GM19351 (cell line): ENCODE measurements around the gene MYPOP.
"Not testable (repeated sequence)": the region's sequence is repeated elsewhere in the genome, so short reads cannot be mapped to it uniquely, and the experiment has no call there.

ENCODE experiments used
- ATAC-seq: cut with Tn5 transposase; IDR thresholded peaks from one replicate; pipeline ENCODE4 v1.9.1; 2021; ENCODE audit warnings: mild to moderate bottlenecking, moderate library complexity; ENCODE audit not compliant: unreplicated experiment

MYPOP gene

DNA sequence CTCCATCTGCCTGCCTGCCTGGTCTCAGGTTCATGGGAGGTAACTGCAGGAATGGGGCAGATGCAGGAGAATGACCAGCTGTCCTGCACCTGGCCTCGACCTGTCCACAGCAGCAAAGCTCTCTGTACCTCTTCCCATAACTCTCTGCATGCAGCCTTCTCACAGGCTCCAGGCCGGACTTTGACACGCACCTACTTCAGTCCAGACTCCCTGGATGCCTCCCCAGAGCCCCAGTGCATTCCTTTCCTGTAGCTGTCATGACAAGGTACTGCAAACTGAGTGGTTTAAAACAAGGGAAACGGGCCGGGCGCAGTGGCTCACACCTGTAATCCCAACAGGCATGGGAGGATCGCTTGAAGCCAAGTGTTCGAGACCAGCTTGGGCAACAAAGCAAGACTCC, 8.9 kb upstream of the MYPOP start:
- ATAC-seq: no peak

DNA sequence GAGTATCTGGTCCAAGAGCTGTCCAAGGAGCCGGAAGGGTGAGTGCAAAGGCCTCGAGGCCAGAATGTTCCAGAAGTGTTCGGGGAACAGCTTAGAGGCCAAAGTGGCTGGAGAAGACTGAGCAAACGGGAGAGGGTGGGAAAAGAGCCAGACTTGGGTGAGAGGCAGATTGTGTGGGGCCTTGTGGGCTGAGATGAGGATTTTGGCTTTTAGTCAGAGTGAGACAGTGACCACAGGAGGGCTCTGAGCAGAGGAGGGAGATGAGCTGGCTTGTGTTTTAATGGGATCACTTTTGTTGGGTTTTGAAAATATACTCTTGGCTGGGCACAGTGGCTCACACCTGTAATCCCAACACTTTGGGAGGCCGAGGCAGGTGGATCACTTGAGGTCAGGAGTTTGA, 6.5 kb upstream of the MYPOP start:
- no peak for ATAC-seq

DNA sequence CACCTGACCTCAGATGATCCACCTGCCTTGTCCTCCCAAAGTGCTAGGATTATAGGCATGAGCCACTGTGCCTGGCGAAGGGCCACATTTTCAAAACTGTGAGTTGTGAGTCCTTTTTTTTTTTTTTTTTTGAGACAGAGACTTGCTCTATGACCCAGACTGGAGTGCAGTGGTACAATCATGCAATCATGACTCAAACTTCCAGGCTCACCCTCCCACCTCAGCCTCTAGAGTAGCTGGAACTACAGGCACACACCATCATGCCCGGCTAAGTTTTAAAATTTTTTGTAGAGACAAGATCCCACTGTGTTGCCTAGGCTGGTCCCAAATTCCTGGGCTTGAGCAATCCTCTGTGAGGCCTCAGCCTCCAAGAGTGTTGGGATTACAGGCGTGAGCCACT, 3.8 kb upstream of the MYPOP start:
- no peak for ATAC-seq

DNA sequence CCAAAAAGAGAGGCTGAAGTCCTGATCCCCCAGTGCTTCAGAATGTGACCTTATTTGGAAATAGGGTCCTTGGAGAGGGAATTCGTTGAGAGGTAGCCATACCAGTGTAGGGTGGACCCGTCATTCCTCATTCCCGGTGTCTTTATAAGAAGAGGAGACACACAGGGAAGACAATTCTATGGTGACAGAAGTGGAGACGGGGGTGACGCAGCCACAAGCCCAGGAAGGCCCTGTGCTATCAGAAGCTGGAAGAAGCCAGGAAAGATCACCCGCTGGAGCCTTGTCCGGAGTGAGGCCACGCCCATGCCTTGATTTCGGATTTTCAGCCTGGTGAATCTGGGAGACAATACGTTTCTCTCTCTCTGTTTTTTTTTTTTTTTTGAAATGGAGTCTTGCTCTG, 2.6 kb upstream of the MYPOP start:
- no peak for ATAC-seq

DNA sequence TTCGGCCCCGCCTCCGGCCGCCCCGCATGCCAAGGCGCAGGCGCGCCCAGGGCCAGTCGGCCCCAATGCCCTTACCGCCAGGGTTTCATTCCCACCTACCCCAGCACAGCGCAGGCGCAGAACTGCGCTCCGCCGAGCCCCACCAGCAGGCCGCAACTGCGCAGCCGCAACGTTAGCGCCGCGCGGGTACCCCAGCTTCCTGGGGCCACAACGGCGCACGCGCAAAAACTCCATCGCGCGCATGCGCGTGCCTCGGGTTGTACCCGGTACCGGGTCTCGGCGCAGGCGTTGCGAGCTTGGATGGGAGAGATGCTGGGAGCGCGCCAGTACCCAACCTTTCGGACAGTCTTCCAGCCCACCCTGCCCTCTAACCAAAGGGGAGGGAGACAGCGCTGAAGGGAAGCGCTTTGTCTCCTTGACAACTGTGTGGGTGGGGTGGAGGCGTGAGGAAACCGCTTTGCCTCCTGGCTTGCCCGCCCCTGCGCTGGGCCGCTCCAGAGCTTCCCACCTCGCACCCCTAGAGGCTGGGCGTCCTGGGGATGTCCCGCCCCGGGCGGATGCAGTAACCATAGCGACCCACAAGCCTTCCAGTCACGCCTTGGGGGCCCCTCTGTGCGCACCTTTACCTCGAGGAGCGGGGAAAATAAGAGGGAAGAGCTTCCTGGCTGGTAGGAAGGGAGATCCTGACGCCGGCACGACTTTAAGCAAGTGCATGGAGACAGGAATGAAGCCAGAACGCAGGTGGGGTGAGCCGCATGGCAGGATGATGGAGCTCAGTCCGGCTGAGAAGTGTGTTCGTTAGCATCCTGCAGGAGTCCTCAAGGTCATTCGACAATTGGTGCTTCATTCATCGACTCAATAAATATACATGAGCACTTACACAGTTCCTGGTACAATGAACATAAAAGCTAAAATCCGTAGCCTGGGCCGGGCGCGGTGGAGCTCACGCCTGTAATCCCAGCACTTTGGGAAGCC, 525 bp upstream of the MYPOP start:
- peak; percentile 85 for ATAC-seq

DNA sequence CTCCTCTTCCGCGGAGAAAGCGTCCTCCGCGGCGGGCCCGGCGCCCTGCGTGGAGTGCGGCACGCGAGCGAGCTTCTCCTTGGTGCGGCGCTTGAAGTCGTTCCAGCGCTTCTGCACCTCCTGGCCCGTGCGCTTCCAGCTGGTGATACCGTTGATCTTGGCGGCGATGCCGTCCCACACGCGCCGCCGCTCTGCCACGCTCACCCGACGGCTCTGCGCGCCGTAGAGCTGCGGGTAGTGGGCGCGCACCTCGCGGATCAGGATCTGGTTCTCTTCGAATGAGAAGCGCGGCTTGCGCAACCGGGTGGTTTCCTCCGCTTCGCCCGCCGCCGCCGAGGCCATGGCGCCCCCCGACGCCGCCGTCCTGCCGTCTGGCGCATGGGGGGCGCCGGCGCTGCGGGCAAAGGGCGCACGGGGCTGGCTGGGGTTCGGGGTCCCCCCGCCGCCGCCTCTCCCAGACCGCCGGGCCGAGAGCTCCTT, 941 bp downstream of the MYPOP start:
- ATAC-seq: no peak

DNA sequence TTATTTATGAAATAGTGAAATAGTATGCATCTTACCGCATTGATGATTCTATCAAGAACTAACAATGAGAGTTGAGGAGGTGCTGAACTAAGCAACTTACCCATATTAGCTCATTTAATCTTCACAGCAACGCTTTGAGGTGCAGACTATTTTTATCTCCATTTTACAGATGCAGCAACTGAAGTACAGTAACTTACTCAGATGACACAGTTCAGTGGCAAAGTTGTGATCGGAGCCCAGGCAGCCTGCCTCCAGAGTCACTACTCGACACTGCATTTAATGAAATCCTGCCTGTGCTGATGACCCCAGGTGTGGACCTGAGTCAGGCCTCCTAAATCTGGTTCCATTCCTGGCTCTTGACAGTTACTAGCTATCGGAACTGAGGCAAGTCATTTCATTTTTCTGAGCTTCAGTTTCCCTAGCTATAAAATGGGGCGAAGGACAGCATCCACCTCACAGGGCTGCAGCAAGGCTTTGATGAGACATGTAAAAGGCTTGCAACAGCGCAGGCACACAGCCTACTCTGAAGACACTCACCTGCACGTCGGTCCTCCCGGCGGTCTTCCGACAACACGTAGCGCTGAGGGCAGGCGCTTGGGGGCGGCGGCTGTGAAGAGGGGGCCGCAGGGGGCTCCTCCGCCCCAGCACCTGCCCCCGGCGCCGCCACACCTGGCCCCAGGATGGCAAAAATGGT, 1.5 kb downstream of the MYPOP start:
- ATAC-seq: no peak

DNA sequence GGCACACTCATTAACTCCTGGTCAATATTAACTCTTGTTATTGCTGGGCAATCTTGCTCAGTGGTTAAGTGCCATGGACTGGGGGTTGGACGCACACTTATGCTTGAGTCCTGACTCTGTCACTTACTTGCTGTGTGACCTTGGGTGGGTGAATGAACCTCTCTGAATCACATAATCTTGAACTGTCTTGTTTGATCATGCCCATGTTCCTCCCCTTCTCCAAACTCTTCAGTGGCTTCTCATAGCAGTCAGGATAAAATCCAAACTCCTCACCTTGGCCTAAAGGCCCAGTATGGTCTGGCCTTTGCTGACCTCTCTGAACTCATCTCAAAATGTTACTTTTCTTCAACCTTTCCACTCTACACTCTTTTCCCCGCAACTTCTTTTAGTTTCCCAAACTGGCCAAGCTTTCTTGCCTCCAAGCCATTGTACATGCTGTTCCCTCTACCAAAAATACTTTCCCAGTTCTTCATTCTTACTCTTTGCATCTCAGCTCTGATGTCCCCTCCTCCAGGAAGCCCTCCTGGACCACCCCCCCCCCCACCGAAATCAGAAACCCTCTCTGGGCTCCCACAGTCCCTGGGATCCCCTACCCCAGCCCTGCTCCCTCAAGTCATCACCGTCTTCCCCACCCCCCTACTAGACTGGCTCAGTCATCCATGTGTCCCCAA, 2.4 kb downstream of the MYPOP start:
- ATAC-seq: no peak

DNA sequence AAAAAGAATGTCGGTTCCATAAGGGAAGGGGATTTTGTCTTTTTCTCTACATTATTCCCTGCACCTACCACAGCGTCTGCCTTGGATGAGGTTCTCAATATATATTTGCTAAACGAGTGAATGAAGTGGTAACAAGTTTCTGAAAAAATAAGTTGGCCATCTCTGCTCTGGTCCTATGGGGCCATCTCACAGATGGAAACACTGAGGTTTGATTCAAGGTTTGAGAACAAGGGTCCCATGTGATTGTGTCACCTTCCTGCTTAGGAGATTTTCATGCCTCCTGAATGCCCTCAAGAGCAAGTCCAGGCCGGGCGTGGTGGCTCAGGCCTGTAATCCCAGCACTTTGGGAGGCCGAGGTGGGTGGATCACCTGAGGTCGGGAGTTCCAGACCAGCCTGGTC, 3.2 kb downstream of the MYPOP start:
- ATAC-seq: no peak

DNA sequence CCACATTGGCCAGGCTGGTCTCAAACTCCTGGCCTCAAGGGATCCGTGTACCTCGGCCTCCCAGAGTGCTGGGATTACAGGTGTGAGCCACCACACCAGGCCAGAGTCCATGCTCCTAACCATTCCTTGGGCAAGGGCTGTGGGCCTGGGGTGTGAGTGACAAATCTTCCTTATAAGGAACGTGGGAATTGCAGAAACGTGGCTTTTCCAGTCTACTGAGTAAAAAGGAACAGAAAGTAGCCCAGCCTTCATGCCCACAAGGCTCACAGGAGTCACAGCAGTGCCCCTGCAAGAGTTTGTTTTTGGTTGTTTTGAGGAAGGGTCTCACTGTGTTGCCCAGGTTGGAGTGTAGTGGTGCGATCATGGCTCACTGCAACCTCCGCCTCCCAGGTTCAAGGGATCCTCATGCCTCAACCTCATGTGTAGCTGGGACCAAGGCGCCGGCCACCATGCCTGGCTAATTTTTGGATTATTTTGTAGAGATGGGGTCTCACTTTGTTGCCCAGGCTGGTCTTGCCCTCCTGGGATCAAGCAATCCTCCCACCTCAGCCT, 5.1 kb downstream of the MYPOP start:
- no peak for ATAC-seq

DNA sequence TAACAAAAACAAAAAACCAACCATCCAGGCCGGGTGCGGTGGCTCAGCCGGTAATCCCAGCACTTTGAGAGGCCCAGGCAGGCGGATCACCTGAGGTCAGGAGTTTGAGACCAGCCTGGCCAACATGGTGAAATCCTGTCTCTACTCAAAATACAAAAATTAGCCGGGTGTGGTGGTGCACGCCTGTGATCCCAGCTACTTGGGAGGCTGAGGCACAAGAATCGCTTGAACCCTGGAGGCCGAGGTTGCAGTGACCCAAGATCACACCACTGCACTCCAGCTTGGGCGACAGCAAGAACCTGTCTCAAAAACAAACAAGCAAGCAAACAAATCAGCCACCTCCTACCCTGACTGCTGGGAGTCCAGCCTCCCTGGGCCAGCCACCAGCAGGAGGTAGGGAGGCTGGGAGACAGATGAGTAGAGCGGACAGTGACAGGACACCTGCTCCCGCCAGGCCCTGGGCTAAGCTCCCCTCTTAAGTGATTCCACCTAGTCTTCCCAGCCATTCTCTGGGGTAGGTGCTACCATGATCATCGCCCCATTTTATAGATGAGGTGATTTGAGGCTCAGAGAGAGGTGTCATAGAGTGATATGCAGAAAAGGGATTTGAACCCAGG, 6.3 kb downstream of the MYPOP start:
- ATAC-seq: not testable (repeated sequence)

DNA sequence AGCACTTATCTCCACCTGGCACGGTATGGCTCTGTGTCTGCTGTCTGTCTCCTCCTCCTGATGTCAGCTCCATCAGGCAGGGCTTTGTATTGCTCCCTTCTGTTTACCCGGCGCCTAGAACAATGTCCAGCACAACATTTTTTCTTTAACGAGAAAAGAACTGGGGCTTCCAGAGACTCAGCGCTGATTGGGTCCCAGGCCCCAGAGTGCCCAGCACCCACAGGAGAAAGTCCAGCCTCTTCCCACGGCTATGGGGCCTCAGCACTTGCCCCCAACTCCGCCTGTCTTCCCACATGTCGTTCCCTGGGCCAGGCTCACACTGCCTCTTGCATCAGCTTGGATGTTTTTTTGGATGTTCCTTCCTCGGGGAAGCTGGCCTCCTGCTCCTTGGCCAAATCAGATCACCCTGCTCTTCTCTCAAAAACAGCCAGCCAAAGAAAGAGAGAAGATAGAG, 6.9 kb downstream of the MYPOP start:
- no peak for ATAC-seq

DNA sequence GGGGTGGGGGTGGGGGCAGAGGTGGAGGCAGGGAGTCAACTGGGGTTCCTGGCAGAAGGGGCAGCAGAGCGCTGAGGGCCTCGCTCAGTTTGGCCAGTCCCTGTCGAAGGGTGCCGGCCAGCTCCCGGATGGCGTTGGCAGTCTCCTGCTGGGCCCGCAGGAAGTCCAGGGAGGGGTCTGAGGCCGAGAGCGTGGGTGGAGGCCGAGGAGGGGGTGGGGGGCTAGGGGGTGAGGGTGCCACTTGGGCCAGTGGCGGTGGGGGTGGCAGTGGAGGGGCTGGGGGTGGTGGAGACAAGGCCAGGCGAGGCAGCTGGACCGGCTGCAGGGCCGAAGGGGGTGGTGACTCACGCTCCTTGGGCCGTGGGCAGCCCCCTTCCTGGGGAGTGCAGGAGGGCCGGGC, 11.5 kb downstream of the MYPOP start:
- ATAC-seq: no peak

DNA sequence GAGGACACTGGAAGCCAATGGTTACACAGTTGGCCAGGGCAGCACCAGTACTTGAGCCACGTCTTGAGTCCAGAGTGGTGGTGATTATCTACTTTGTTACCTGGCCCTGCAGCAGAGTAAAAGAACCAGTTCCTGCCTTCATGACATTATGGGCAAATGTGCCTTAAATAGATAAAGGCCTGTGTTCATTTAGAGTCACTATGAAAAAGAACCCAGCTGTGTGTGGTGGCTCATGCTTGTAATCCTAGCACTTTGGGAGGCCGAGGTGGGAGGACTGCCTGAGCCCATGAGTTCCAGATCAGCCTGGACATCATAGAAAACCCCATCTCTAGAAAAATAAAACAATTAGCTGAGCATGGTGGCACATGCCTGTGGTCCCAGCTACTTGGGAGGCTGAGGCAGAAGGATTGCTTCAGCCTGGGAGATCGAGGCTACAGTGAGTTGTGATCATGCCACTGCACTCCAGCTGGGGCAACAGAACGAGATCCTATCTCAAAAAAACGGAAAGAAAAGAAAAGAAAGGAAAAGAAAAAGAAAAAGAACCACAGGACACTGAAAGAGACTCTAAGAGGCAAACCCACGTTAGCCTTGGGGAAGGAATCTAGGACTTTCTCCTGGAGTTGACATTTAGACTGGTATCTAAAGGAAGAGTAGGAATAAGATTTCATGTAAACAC, 13.1 kb downstream of the MYPOP start:
- no peak for ATAC-seq

DNA sequence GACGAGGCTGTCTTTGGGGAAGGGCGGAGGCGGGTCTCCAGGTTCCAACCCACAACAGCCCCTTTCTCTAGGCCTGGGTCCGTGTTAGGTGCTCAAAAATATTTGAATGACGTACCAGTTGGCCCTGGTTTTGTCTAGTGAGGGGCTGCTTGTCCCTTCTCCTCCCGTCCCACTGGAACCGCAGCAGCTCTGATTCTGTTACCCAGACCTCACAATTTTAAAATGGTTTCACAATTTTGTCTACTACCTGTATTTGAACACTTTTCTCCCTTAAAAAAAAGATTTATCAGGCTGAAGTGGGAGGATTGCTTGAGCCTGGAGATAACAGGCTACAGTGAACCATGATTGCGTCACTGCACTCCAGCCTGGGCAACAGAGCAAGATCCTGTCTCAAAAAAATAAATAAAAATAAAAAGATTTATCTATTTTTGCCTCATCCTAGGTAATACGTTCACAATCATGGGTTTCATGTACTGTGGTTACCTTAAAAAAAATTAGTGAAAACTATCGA, 15.2 kb downstream of the MYPOP start:
- ATAC-seq: no peak

DNA sequence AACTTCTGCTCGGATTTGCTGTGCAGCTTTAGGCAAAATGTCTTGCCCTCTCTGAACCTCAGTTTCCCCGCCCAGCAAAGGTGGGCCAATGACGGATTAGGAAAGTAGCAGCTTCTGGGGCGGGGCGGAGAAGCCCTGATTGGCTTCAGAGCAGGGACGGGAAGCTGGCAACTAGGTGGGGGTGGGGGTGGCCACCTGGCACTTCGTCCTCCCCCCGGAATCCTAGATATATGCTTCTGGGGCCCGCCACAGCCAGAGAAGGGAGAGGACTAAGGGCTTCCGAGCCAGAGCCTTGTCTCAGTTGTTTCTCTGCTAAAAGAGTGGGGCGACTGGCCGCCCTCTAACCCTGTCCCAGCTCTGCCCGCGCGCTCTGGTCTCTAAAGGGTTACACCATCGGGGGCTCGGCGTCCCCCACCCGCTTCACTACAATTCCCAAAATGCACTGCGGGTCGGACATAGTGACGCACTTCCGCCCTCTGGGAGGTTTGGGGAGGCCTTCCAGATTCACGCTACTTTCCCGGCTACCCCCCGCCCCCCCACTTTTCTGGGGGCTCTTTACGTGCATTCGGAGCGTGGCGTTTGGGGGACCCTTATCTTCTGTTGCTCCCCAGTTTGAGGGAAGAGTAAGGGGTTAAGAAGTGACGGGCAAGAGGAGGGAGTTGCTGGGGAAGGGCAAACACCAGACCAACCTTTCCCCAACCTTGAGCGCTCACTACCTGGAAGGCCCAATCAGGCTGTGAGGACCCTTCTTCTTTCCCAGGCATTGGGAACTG, 15.8 kb downstream of the MYPOP start:
- ATAC-seq: peak; percentile 50

DNA sequence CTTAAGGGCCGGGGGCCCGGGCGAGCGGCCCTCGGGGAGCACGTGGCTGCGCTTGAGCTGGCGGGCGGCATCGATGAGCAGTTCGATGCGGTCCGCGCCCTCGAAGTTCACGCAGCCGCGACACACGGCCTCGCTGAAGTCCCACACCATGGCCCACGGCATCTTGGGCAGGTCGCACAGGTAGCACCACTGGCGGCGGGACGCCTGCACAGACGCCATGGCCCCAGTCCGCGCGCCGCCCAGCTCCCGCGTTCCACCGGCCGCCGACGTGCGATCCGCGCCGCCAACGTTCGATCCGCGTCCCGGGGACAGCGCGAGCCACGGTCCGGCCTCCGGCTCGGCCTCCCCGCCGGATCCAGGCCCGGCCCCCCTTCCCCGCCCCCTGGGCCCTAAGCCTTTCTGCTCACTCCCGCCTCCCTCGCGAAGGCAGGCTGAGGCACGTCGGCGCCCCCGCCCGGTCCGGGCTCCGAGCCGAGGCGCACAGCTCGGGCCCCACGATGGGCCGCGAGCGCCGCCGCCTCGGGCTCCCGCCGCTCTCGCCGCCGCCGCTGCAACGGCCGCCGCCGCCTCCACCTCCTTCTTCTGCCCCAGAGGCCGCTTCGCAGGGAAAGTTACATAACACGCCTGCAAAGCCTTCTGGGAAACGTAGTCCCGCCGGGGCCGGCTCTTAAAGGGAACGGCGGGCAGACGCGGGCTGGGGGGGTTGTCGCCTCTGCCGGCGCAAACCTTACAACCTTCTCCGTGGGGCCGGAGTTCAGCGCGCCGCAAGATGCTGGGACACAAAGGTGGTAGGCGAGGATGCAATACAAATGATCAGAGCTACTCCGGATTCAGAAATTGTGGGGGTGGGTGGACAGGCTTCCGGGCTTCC, 16.6 kb downstream of the MYPOP start, which contains the start of gene IRF2BP1:
TSS of gene IRF2BP1 (minus strand) at position 586 of the 871 bp plus-strand sequence. CDS start at position 219, 367 bp downstream.
- ATAC-seq: no peak
